ENCODE data around the gene POLR2J2.
"Not testable (repeated sequence)": the region's sequence is repeated elsewhere in the genome, so short reads cannot be mapped to it uniquely, and the experiment has no call there.

- TF ChIP-seq EZH2 (IDR thresholded peaks at IDR 0.05; ENCODE audit: borderline replicate concordance, low read depth, low read length, severe bottlenecking); CTCF (IDR thresholded peaks at IDR 0.05; ENCODE audit: borderline replicate concordance, extremely low read depth, low read length, poor library complexity, severe bottlenecking): not testable (repeated sequence)
These were observed 28.1 kb downstream of the POLR2J2 start for GRCh38 chr7:102643404-102643803.
